HL-60 (cell line): ENCODE results near the gene DEFB132.

ENCODE experiments used
- CTCF ChIP-seq: IDR thresholded peaks from one replicate; pipeline ENCODE4 v1.5.1; 2011; ENCODE audit warnings: low read length, control low read depth, inconsistent platforms; ENCODE audit not compliant: insufficient read depth
- GABPA ChIP-seq: IDR thresholded peaks from 2 replicates; pipeline ENCODE4 v1.6.1; 2012; ENCODE audit warnings: low read depth
- POLR2AphosphoS5 ChIP-seq: IDR thresholded peaks from 2 replicates; pipeline ENCODE4 v1.6.1; 2012; ENCODE audit warnings: low read depth
- REST ChIP-seq: IDR thresholded peaks from 2 replicates; pipeline ENCODE4 v1.6.1; 2012; ENCODE audit warnings: low read depth; ENCODE audit not compliant: insufficient replicate concordance

GRCh38 chr20:272718-273117 is 15.2 kb downstream of the DEFB132 start:
- TF ChIP-seq CTCF (no peak), REST (no peak), POLR2AphosphoS5 (no peak), GABPA (no peak)
